Muscle layer of colon (tissue), 2 donors: ENCODE results near the gene MSANTD2.

ENCODE experiments used
- H3K27ac ChIP-seq: one replicate; pipeline ENCODE4 v1.7.0; 2013; ENCODE audit warnings: low read depth, mild to moderate bottlenecking, low read length, moderate library complexity
- H3K27me3 ChIP-seq, 2 donors: one replicate each; pipeline ENCODE4 v1.7.0; 2013; ENCODE audit warnings: low read length in 2 of 2, mild to moderate bottlenecking in 2 of 2; ENCODE audit not compliant: insufficient read depth in 2 of 2, control insufficient read depth in 1 of 2
- H3K36me3 ChIP-seq: one replicate; pipeline ENCODE4 v1.7.0; 2013; ENCODE audit warnings: mild to moderate bottlenecking, low read length; ENCODE audit not compliant: insufficient read depth
- H3K4me1 ChIP-seq: one replicate; pipeline ENCODE4 v1.7.0; 2013; ENCODE audit warnings: mild to moderate bottlenecking, low read length; ENCODE audit not compliant: insufficient read depth
- H3K4me3 ChIP-seq, 2 donors: one replicate each; pipeline ENCODE4 v1.7.0; 2013; ENCODE audit warnings: low read length in 2 of 2, low read depth in 1 of 2, mild to moderate bottlenecking in 1 of 2, moderate library complexity in 1 of 2
- H3K9ac ChIP-seq: one replicate; pipeline ENCODE4 v1.7.0; 2013; ENCODE audit warnings: low read length
- H3K9me3 ChIP-seq: one replicate; pipeline ENCODE4 v1.7.0; 2013; ENCODE audit warnings: mild to moderate bottlenecking, low read length
- donor health status: abdominal sarcoma.
- donor health status: Adenocarcinoma of cecum.

Gene MSANTD2

DNA sequence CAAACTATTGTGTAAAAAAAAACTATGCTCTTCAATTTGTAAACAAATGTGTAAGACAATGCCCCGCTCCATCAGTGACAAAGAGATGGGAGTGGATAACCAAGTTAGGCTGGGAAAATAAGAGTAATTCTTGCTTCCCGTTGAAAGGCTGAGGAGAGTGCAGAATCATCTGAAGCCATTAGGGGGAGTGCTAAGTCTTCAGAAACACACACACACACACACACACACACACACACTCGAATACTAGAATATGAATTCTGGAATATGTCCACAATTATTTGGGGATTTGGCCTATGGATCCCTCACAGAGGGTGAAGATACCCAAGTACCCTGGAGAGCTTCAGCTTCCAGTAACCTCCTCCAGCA, 37.3 kb upstream of the MSANTD2 start:
- Histone ChIP-seq H3K4me3 (no peak overlapping the region), H3K27ac (no peak overlapping the region), H3K27me3 (peaks cover 41 to 48% of the 10 kb centered on the region in 2 donors), H3K9ac (no peak overlapping the region), H3K36me3 (no peaks in the 10 kb centered on the region), H3K4me1 (no peaks in the 10 kb centered on the region), H3K9me3 (no peaks in the 10 kb centered on the region)

DNA sequence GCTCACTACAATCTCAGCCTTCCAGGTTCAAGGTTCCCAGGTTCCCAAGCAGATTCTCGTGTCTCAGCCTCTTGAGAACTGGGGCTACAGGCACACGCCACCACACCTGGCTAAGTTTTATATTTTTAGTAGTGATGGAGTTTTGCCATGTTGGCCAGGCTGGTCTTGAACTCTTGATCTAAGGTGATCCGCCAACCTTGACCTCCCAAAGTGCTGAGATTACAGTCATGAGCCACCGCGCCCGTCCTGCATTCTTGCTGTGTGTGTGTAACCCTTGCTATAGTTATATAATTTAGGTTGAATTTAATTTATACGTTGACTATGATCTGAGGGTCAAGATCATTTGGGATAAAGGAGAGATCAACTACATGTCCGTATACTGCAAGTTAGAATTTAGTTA, 35.7 kb upstream of the MSANTD2 start:
- no peaks in the 10 kb centered on the region for H3K36me3 ChIP-seq
- H3K27ac ChIP-seq: no peak overlapping the region
- peak overlapping the region in 1 of 2 donors; percentile 49 for H3K4me3 ChIP-seq
- no peaks in the 10 kb centered on the region for H3K4me1 ChIP-seq
- no peak overlapping the region for H3K9ac ChIP-seq
- no peaks in the 10 kb centered on the region for H3K9me3 ChIP-seq
- H3K27me3 ChIP-seq: peaks cover 26 to 34% of the 10 kb centered on the region in 2 donors

DNA sequence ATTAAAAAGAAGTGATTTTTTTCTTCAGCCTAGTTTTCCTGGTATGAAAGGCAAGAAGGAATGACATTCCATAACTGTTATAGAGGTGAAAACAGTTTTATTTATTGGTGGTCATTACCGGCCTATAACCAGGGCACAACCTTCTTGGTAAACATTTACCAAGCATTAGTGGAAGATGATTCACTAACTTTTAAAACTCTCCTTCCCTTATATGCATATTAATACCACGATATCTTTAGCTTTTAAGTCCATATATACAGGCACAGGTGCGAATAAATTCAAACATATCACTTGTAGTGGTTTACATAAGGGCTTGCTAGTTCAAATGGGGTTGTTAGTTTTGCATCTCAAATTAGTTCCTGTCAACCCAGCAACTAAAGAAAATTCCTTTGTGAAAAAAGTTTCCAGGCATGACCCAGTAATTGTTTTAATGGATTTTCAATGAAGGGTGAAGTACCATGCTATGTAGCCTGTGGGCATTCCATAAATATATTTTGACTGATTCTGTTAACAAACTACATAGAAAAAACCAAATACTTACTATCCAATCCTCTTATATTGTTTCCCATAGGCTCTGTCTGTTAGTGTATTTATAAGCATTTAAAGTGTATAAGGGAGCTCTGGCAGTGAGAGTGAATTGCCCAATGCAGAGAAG, 34.4 kb upstream of the MSANTD2 start:
- Histone ChIP-seq H3K4me3 (no peak overlapping the region), H3K9ac (no peak overlapping the region), H3K4me1 (no peaks in the 10 kb centered on the region), H3K36me3 (no peaks in the 10 kb centered on the region), H3K9me3 (no peaks in the 10 kb centered on the region), H3K27ac (no peak overlapping the region), H3K27me3 (peaks cover 14 to 21% of the 10 kb centered on the region in 2 donors)

DNA sequence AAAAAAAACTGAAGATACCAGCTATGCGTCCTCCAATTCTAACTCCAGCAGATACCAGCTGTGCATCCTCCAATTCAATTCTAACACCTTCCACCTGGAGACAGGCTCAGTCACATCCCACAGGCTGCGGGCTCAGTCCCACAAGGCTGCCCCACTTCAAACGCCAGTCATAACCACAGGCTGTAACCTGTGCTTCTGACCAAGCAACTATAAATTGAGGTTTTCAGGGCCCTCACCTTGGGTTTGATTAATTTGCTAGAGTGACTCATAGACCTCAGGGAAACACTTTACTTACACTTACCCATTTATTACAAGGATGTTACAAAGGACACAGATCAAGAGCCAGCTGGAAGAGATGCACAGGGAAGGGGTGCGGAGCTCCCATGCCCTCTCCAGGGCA, 32.4 kb upstream of the MSANTD2 start:
- Histone ChIP-seq H3K36me3 (no peaks in the 10 kb centered on the region), H3K9ac (no peak overlapping the region), H3K4me3 (no peak overlapping the region), H3K27me3 (peaks cover 0 to under 1% of the 10 kb centered on the region in 2 donors), H3K27ac (no peak overlapping the region), H3K9me3 (no peaks in the 10 kb centered on the region), H3K4me1 (no peaks in the 10 kb centered on the region)

DNA sequence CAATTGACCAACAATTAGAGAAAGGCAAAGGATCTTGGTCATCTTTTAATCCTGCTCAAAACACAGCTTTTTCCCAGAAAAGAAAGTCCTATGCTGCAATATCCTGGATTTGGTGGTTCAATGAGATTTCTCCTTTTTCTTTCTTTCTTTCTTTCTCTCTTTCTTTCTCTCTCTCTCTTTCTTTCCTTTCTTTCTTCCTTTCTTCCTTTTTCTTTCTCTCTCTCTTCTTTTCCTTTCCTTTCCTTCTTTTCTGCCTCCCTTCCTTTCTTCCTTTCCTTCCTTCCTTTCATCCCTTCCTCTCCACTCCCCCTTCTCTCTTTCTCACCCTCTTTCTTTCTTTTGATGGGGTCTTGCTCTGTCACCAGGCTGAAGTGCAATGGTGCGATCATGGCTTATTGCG, 31.7 kb upstream of the MSANTD2 start:
- H3K4me1 ChIP-seq: no peaks in the 10 kb centered on the region
- H3K36me3 ChIP-seq: no peaks in the 10 kb centered on the region
- no peaks in the 10 kb centered on the region for H3K27me3 ChIP-seq
- H3K9me3 ChIP-seq: no peaks in the 10 kb centered on the region
- no peak overlapping the region for H3K9ac ChIP-seq
- H3K27ac ChIP-seq: no peak overlapping the region
- no peak overlapping the region for H3K4me3 ChIP-seq

DNA sequence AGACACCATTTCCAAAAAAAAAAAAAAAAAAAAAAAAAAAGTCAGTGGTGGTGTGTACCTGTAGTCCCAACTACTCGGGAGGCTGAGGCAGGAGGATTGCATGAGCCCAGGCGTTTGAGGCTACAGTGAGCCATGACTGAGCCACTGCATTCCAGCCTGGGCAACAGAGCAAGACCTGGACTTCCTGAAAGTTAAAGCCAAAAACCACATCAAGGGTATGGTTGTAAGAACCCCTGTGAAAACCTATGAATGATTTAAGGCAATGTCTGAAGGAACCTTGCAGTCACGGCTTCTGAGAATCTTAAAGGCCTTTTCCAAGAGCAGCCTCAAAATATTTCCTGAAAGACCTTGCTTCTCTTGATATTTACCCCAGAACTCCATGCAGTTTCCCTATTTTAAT, 30.5 kb upstream of the MSANTD2 start:
- Histone ChIP-seq H3K9ac (no peak overlapping the region), H3K27me3 (no peaks in the 10 kb centered on the region), H3K4me3 (no peak overlapping the region), H3K4me1 (no peaks in the 10 kb centered on the region), H3K9me3 (no peaks in the 10 kb centered on the region), H3K27ac (no peak overlapping the region), H3K36me3 (no peaks in the 10 kb centered on the region)

DNA sequence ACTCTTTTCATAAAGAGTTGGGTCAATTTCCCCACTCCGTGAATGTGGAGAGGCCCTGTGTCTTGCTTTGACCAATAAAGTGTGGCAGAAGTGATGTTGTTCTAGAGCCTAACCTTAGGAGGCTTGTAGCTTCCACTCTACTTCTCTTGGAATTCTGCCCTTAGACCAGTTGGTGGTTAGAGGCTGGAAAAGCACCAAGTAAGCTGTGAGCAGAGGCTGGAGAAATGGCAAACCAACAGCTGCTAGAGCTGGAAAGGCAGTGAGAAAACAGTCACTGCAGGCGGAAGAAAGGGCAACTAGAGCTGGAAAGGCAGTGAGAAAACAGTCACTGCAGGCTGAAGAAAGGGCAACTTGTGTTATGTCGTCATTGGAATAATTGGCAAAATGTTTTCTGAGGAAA, 29.8 kb upstream of the MSANTD2 start:
- Histone ChIP-seq H3K9me3 (no peaks in the 10 kb centered on the region), H3K27me3 (no peaks in the 10 kb centered on the region), H3K4me3 (no peak overlapping the region), H3K4me1 (no peaks in the 10 kb centered on the region), H3K36me3 (no peaks in the 10 kb centered on the region), H3K9ac (no peak overlapping the region), H3K27ac (no peak overlapping the region)

DNA sequence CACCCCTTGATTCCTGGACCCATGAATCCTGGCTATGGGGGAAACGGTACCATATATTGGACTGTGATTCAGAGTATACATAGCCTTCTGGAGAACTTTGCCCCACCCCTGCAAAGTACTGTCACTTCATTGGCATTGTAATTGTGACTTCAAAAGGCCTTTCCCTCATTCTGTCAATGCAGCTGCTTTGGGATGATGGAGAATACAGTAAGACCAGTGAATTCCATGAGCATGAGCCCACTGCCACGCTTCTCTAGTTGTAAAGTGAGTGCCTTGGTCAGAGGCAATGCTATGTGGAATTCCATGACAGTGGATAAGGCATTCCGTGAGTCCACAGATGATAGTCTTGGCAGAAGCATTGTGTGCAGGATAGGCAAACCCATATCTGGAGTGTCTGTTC, 25.7 kb upstream of the MSANTD2 start:
- H3K9me3 ChIP-seq: no peaks in the 10 kb centered on the region
- H3K9ac ChIP-seq: no peak overlapping the region
- no peak overlapping the region for H3K27ac ChIP-seq
- no peaks in the 10 kb centered on the region for H3K4me1 ChIP-seq
- no peaks in the 10 kb centered on the region for H3K27me3 ChIP-seq
- H3K4me3 ChIP-seq: no peak overlapping the region
- H3K36me3 ChIP-seq: no peaks in the 10 kb centered on the region

DNA sequence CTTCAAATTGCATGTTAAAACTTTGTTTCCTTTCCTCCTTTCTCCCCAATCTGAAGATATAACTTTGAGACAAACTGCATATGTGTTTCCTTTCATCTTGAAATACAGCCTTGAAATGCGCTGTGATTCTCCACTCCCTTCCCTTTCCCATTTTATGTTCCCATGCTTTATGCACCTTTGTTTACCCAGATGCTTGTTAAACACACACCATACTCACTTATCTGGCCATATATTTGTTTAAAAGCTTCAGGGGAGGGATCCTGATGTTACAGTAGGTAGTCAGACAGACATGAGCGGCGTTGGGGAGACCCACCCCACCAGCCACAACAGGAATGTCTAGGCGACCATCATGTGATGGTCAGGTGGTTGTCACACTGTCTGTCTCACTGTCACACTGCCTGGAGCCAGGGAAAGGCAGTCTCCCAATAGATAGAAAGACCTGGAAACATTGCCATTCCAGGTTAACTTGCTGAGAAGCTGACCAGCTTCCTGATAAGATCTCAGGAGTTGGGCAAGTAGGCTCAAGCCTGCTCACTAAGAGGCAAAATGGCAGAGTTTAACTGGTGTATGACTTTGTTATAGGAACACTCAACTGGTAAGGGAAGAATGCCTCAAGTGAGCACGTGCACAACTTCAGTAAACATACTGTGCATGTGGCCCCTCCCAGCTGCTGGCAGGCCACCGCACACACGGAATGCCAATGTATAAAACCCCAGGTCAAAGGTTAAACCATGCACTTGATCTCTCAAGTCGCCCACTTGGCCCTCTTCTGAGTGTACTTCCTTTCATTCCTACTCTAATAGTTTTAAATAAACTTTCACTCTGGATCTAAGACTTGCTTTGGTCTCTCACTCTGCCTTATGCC, 23.5 kb upstream of the MSANTD2 start:
- H3K4me3 ChIP-seq: no peak overlapping the region
- no peak overlapping the region for H3K9ac ChIP-seq
- no peaks in the 10 kb centered on the region for H3K36me3 ChIP-seq
- no peaks in the 10 kb centered on the region for H3K9me3 ChIP-seq
- no peak overlapping the region for H3K27ac ChIP-seq
- no peaks in the 10 kb centered on the region for H3K4me1 ChIP-seq
- no peaks in the 10 kb centered on the region for H3K27me3 ChIP-seq

DNA sequence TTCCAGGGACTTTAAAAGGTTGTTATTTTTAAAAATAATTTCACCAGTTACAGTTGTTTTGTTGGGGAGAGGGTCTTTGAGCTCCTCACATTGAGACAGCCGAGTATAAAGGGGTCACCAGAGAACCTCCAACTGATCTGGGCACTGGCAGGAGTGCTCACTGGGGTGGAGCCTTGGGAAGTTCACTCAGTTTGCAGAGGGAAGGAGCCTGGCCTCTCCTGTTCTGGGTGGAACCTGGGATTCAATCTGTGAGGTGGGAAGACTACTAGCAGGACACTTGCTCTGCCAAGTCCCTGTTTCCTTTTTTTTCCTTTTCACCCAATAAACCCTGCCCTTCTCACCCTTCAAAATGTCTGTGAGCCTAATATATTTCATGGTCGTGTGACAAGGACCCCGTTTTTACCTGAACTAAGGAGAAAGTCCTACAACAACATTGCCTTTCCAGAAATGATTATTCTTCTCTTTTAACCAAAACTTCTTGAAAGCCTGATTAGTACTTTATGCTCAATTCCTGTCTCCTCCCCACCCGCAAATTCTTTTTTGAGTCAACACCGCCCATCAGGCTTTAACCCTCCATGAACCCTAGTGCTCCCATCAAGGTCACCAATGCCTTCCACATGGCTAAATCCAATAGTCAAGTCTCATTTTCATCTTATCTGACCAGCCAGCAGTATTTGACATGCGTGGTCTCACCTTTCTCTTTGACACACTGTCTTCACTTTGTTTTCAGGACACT, 22.0 kb upstream of the MSANTD2 start:
- no peak overlapping the region for H3K27ac ChIP-seq
- H3K9me3 ChIP-seq: no peaks in the 10 kb centered on the region
- H3K4me1 ChIP-seq: no peaks in the 10 kb centered on the region
- H3K27me3 ChIP-seq: no peaks in the 10 kb centered on the region
- H3K36me3 ChIP-seq: no peaks in the 10 kb centered on the region
- no peak overlapping the region for H3K9ac ChIP-seq
- H3K4me3 ChIP-seq: no peak overlapping the region

DNA sequence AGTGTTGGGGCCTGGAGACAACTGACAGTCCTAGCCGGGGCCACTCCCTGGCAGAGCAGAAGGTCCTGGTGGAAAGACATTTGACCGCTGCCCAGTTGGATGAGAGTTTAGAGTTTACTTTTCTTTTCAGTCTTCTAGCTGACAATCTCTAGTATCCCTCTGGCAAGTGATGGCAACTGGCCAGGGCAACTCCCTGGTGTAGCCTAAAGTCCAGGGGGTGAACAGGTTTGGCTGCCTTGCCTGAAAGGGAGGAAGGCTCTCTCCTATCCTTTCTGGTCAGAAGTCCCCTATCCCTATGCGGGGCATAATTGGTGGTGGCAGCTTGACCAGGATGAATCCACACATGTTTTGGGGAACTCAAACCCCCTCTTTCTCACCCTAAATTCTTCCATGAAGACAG, 16.8 kb upstream of the MSANTD2 start:
- Histone ChIP-seq H3K4me1 (no peaks in the 10 kb centered on the region), H3K27me3 (no peaks in the 10 kb centered on the region), H3K9me3 (no peaks in the 10 kb centered on the region), H3K4me3 (no peak overlapping the region), H3K9ac (no peak overlapping the region), H3K36me3 (no peaks in the 10 kb centered on the region), H3K27ac (no peak overlapping the region)
